Right lobe of liver (tissue), 4 donors: ENCODE data around the gene USF3.

Experiments
- CTCF ChIP-seq, 4 donors: fragments of 200-600 bp in 3 of 4; fragments of 450-650 bp in 1 of 4; IDR thresholded peaks; one replicate each; pipeline versions ENCODE4 v1.5.1 to v1.8.0; 2016 to 2022; ENCODE audit warnings: antibody characterized with exemption in 4 of 4, mild to moderate bottlenecking in 2 of 4
- POLR2A ChIP-seq: fragments of 450-650 bp; IDR thresholded peaks from one replicate; pipeline ENCODE4 v1.6.1; 2017; ENCODE audit warnings: antibody characterized with exemption, mild to moderate bottlenecking
- donor health status: DM: no; HTN: no; CAD: no.
- donor health status: DM: no; HTN: no; CAD: no.
- donor health status: DM: no; HTN: yes; CAD: no.

GRCh38 chr3:113712129-113712528, 15.7 kb upstream of the USF3 start:
- no peak for TF ChIP-seq CTCF (IDR thresholded peaks at IDR 0.05)
- TF ChIP-seq POLR2A: no peak
